ENCODE measurements around the gene PITPNM3.

DNA sequence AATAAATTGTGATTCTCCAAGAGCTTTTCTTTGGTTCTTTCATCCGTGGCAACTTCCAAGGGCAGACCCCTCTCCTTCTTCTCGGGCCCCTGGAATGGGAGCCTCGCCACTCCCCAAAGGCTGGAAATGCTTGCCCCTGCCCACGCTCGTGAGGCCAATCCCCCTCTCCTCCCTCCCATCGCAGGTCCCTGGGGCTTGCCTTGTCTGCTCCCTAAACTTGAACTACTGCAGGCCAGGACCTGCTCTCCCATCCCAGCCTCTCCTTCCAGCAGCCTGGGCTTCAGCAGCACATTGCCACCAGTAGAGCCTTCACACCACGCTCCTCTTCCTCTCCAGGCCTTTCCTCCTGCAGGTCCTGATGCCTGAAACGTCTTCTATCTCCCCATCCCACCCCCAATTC lies 11.1 kb downstream of the PITPNM3 start:
- TF ChIP-seq, protein P1, sequence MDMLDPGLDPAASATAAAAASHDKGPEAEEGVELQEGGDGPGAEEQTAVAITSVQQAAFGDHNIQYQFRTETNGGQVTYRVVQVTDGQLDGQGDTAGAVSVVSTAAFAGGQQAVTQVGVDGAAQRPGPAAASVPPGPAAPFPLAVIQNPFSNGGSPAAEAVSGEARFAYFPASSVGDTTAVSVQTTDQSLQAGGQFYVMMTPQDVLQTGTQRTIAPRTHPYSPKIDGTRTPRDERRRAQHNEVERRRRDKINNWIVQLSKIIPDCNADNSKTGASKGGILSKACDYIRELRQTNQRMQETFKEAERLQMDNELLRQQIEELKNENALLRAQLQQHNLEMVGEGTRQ (IDR thresholded peaks at IDR 0.05; ENCODE audit: low read depth, low read length), result no peak
- TF ChIP-seq, protein P1 (CRISPR knock-in tag; IDR thresholded peaks at IDR 0.05; ENCODE audit: borderline replicate concordance), result no peak
- TF ChIP-seq, protein P2, sequence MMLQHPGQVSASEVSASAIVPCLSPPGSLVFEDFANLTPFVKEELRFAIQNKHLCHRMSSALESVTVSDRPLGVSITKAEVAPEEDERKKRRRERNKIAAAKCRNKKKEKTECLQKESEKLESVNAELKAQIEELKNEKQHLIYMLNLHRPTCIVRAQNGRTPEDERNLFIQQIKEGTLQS (CRISPR knock-in tag; IDR thresholded peaks at IDR 0.05), result no peak
- no peak for TF ChIP-seq CHD2 (IDR thresholded peaks at IDR 0.05; ENCODE audit: low read depth, low read length)
- TF ChIP-seq ZFP36 (IDR thresholded peaks at IDR 0.05; ENCODE audit: borderline replicate concordance, low read depth, low read length, partially characterized antibody), result no peak
- TF ChIP-seq ZBTB7A (CRISPR knock-in tag; IDR thresholded peaks at IDR 0.05), result no peak

Data from HepG2 (cell line).